Endothelial cell of umbilical vein (primary cell): Measurements from ENCODE around the gene ASTE1. TPM values are rescaled to one million over a fixed set of nuclear protein-coding genes. Genes with fewer than 3 reads are reported as not detected.

ENCODE experiments used
- BruUV-seq: library from RNA; stranded (reverse); fragments of 400-500 nt; replicated peaks from 2 replicates; lab custom pipeline; 2021; lab: Mats Ljungman, UMichigan
- CTCF ChIA-PET: fragments of 300-600, 350-600 bp; sonication (Branson Sonifier 250); formaldehyde crosslinking; loops from one replicate; lab custom pipeline; 2021; ENCODE audit warnings: antibody characterized with exemption, inconsistent platforms; lab: Charles Lee
- POLR2A ChIA-PET: fragments of 300-600, 350-600 bp; sonication (Branson Sonifier 250); formaldehyde crosslinking; loops from one replicate; lab custom pipeline; 2021; ENCODE audit warnings: antibody characterized with exemption, inconsistent platforms; lab: Charles Lee
- DNase-seq: peaks from one replicate; pipeline ENCODE4 v3.0.0-alpha.2; 2011; ENCODE audit warnings: low read depth, low spot score
- FAIRE-seq: peaks from 2 replicates; lab custom pipeline; 2011; peaks lifted over from hg19 to GRCh38; lab: Jason Lieb, UNC
- H2AFZ ChIP-seq: 2 replicates; pipeline ENCODE4 v1.6.0; 2012; ENCODE audit warnings: low read depth, low read length, control low read depth, inconsistent platforms
- H3K27ac ChIP-seq: 2 replicates; pipeline ENCODE4 v1.5.1; 2011; ENCODE audit warnings: low read depth, mild to moderate bottlenecking, control low read depth, low read length, moderate library complexity; ENCODE audit not compliant: insufficient read depth
- H3K27me3 ChIP-seq, 2 experiments: 2 replicates each; pipeline versions ENCODE4 v1.6.0 to v1.6.1; 2011; ENCODE audit warnings: low read length in 2 of 2, mixed read lengths in 1 of 2; ENCODE audit not compliant: control insufficient read depth in 2 of 2, insufficient read depth in 2 of 2
- H3K36me3 ChIP-seq, 2 experiments: 2 replicates in 1 of 2; 3 replicates in 1 of 2; pipeline ENCODE4 v1.5.1; 2011; ENCODE audit warnings: low read length in 2 of 2, mild to moderate bottlenecking in 1 of 2, moderate library complexity in 1 of 2; ENCODE audit not compliant: control insufficient read depth in 2 of 2, insufficient read depth in 2 of 2; ENCODE audit errors: extremely low read depth in 1 of 2
- H3K4me1 ChIP-seq: 3 replicates; pipeline ENCODE4 v1.5.1; 2011; ENCODE audit warnings: mild to moderate bottlenecking, low read length; ENCODE audit not compliant: control insufficient read depth, insufficient read depth; ENCODE audit errors: extremely low read depth
- H3K4me2 ChIP-seq: 2 replicates; pipeline ENCODE4 v1.6.1; 2011; ENCODE audit warnings: low read length, control low read depth, mixed read lengths; ENCODE audit not compliant: insufficient read depth
- H3K4me3 ChIP-seq, 3 experiments: fragments of 200-600 bp in 1 of 3; sonication (generic), shearing (Covaris generic) in 1 of 3; replicated peaks in 1 of 3; 2 replicates each; pipeline ENCODE4 v1.5.1; 2011 to 2016; ENCODE audit warnings: control low read depth in 3 of 3, low read length in 3 of 3, mild to moderate bottlenecking in 2 of 3, inconsistent platforms in 1 of 3, low read depth in 1 of 3, moderate library complexity in 1 of 3; ENCODE audit not compliant: insufficient read depth in 1 of 3
- H3K79me2 ChIP-seq: 2 replicates; pipeline ENCODE4 v1.6.0; 2012; ENCODE audit warnings: low read length, inconsistent platforms; ENCODE audit not compliant: control insufficient read depth, insufficient read depth
- H3K9ac ChIP-seq: replicated peaks from 2 replicates; pipeline ENCODE3; 2011; ENCODE audit warnings: low read length, control low read depth; ENCODE audit not compliant: insufficient read depth; ENCODE audit errors: extremely low read depth
- H3K9me1 ChIP-seq: replicated peaks from 3 replicates; pipeline ENCODE4 v1.6.0; 2011; ENCODE audit warnings: mild to moderate bottlenecking, low read length; ENCODE audit not compliant: control insufficient read depth, insufficient read depth; ENCODE audit errors: extremely low read depth
- H3K9me3 ChIP-seq: replicated peaks from 2 replicates; pipeline ENCODE4 v1.5.1; 2012; ENCODE audit warnings: low read length, inconsistent platforms; ENCODE audit not compliant: control insufficient read depth, insufficient read depth
- H4K20me1 ChIP-seq: replicated peaks from 2 replicates; pipeline ENCODE3; 2011; ENCODE audit warnings: mild to moderate bottlenecking, low read length; ENCODE audit not compliant: control insufficient read depth, insufficient read depth; ENCODE audit errors: extremely low read depth
- EZH2 ChIP-seq: IDR thresholded peaks from 2 replicates; pipeline ENCODE4 v1.6.1; 2012; ENCODE audit warnings: borderline replicate concordance, low read depth, mild to moderate bottlenecking, moderate library complexity, low read length, inconsistent platforms; ENCODE audit not compliant: severe bottlenecking
- FOS ChIP-seq: IDR thresholded peaks from 2 replicates; pipeline ENCODE4 v1.6.1; 2011; ENCODE audit warnings: mild to moderate bottlenecking, low read length, moderate library complexity, borderline replicate concordance; ENCODE audit not compliant: insufficient read depth
- GATA2 ChIP-seq: IDR thresholded peaks from 2 replicates; pipeline ENCODE4 v1.7.0; 2011; ENCODE audit warnings: low read depth, mild to moderate bottlenecking, moderate library complexity, mixed read lengths, low read length; ENCODE audit not compliant: insufficient read length, insufficient read depth
- JUN ChIP-seq: IDR thresholded peaks from 2 replicates; pipeline ENCODE4 v1.6.1; 2011; ENCODE audit warnings: borderline replicate concordance, low read depth; ENCODE audit not compliant: insufficient read length, insufficient read depth
- MYC ChIP-seq: IDR thresholded peaks from one replicate; pipeline ENCODE4 v1.6.1; 2011; ENCODE audit warnings: mild to moderate bottlenecking, low read depth, low read length
- POLR2A ChIP-seq: IDR thresholded peaks from 2 replicates; pipeline ENCODE4 v1.6.1; 2012; ENCODE audit warnings: low read depth, mild to moderate bottlenecking, control low read depth, low read length
- POLR2AphosphoS5 ChIP-seq: IDR thresholded peaks from 2 replicates; pipeline ENCODE4 v1.6.1; 2012; ENCODE audit warnings: low read depth, mild to moderate bottlenecking, control low read depth, low read length, moderate library complexity; ENCODE audit not compliant: insufficient read depth
- dilution Hi-C: fragments of 300-500 bp; cut with MboI; formaldehyde crosslinking; loops from one replicate; pipeline ENCODE4 v1.15.0; 2019; ENCODE audit warnings: low sequenced_read_pairs; ENCODE audit not compliant: extremely low pct_ligation_motif_present
- intact Hi-C: fragments of 100-400 bp; cut with micrococcal nuclease; formaldehyde crosslinking; loops from one replicate; pipeline ENCODE4 v1.10.0; 2022
- polyA plus RNA-seq, 4 experiments: library from polyadenylated mRNA; depleted of rRNA in 3 of 4; stranded (reverse) in 3 of 4; unstranded in 1 of 4; fragments of >200 nt; gene quantifications; 2 replicates each; pipeline versions ENCODE4 v1.2.1 to v1.2.3, GENCODE V29; 2011 to 2012; ENCODE audit warnings: missing spikeins in 1 of 4
- total RNA-seq: library from RNA; stranded (reverse); gene quantifications from 2 replicates; pipeline ENCODE4 v1.2.3, GENCODE V29; 2021
- TF ChIP-seq, protein P1 (sequence below), 2 donors: IDR thresholded peaks; 1 replicate in 1 of 2; 2 replicates in 1 of 2; pipeline ENCODE4 v1.5.1; 2011; ENCODE audit warnings: low read length in 2 of 2, mild to moderate bottlenecking in 2 of 2, moderate library complexity in 2 of 2, control low read depth in 1 of 2, inconsistent platforms in 1 of 2, low read depth in 1 of 2; ENCODE audit not compliant: insufficient read depth in 1 of 2; ENCODE audit errors: extremely low read depth in 1 of 2
- TF ChIP-seq, protein P2 (sequence below): IDR thresholded peaks from 2 replicates; pipeline ENCODE4 v1.6.1; 2011; ENCODE audit not compliant: insufficient read depth, insufficient read length

The ASTE1 gene
- total and polyA plus RNA-seq, 2 donors (not counting 3 experiments of a cell fraction or from before 2014, with no cell fraction given) = 4.1 to 6.7 TPM

- H3K4me3 ChIP-seq = no peak overlapping the region
- no peak for TF ChIP-seq GATA2
- TF ChIP-seq FOS = no peak
- TF ChIP-seq, protein P1, sequence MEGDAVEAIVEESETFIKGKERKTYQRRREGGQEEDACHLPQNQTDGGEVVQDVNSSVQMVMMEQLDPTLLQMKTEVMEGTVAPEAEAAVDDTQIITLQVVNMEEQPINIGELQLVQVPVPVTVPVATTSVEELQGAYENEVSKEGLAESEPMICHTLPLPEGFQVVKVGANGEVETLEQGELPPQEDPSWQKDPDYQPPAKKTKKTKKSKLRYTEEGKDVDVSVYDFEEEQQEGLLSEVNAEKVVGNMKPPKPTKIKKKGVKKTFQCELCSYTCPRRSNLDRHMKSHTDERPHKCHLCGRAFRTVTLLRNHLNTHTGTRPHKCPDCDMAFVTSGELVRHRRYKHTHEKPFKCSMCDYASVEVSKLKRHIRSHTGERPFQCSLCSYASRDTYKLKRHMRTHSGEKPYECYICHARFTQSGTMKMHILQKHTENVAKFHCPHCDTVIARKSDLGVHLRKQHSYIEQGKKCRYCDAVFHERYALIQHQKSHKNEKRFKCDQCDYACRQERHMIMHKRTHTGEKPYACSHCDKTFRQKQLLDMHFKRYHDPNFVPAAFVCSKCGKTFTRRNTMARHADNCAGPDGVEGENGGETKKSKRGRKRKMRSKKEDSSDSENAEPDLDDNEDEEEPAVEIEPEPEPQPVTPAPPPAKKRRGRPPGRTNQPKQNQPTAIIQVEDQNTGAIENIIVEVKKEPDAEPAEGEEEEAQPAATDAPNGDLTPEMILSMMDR (IDR thresholded peaks at IDR 0.05; ENCODE audit: extremely low read depth in 1 of 2, insufficient read depth in 1 of 2, low read depth in 1 of 2, low read length in 2 of 2) = no peak
- no peak for TF ChIP-seq MYC
- TF ChIP-seq POLR2A = no peak
- no peak for TF ChIP-seq EZH2
- TF ChIP-seq POLR2AphosphoS5 = no peak
- no peak for TF ChIP-seq JUN
- TF ChIP-seq, protein P2, sequence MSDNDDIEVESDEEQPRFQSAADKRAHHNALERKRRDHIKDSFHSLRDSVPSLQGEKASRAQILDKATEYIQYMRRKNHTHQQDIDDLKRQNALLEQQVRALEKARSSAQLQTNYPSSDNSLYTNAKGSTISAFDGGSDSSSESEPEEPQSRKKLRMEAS = no peak
- H3K9ac ChIP-seq = no peak overlapping the region
- dilution Hi-C loops = no loop called here
- no peaks in the 10 kb centered on the region for H3K4me1 ChIP-seq
- ChIA-PET POLR2A (no interaction called here), CTCF (no interaction called here)
- no peaks in the 10 kb centered on the region for H3K9me3 ChIP-seq
- no peaks in the 10 kb centered on the region for H4K20me1 ChIP-seq
- BruUV-seq = no TSS peak
- DNase-seq = no peak
- no peaks in the 10 kb centered on the region for H3K9me1 ChIP-seq
- H3K4me2 ChIP-seq = no peak overlapping the region
- no peaks in the 10 kb centered on the region for H3K27me3 ChIP-seq
- H2AFZ ChIP-seq = no peak overlapping the region
- intact Hi-C loops = no loop called here
- H3K79me2 ChIP-seq = no peaks in the 10 kb centered on the region
- no peak for FAIRE-seq
- peaks cover 2 to 12% of the 10 kb centered on the region in 2 experiments for H3K36me3 ChIP-seq
- no peak overlapping the region for H3K27ac ChIP-seq
These were observed 47.5 kb downstream of the ASTE1 start for GRCh38 chr3:130979117-130979516.
